Mesendoderm (in vitro differentiated cells): ENCODE results near the gene USP37.

Experiments
- DNase-seq: peaks from one replicate; pipeline ENCODE4 v3.0.0; 2013
- H2AK5ac ChIP-seq: 2 replicates; pipeline ENCODE4 v1.6.1; 2013; ENCODE audit warnings: low read length, inconsistent platforms
- H2BK120ac ChIP-seq: 2 replicates; pipeline ENCODE4 v1.6.1; 2013; ENCODE audit warnings: low read depth, mild to moderate bottlenecking, low read length, moderate library complexity, mixed read lengths
- H2BK15ac ChIP-seq: replicated peaks from 2 replicates; pipeline ENCODE4 v1.6.1; 2013; ENCODE audit warnings: low read depth, mild to moderate bottlenecking, moderate library complexity
- H2BK5ac ChIP-seq: 2 replicates; pipeline ENCODE4 v1.6.1; 2013; ENCODE audit warnings: low read length, inconsistent platforms
- H3K18ac ChIP-seq: 2 replicates; pipeline ENCODE4 v1.6.1; 2013; ENCODE audit warnings: mild to moderate bottlenecking, low read length, mixed read lengths
- H3K23ac ChIP-seq: one replicate; pipeline ENCODE4 v1.6.1; 2013; ENCODE audit warnings: low read length
- H3K27ac ChIP-seq: 2 replicates; pipeline ENCODE4 v1.5.1; 2013; ENCODE audit warnings: low read depth, mild to moderate bottlenecking, inconsistent platforms, low read length, moderate library complexity
- H3K27me3 ChIP-seq: 2 replicates; pipeline ENCODE4 v1.6.1; 2013; ENCODE audit warnings: low read length, control low read depth, mild to moderate bottlenecking, inconsistent platforms; ENCODE audit not compliant: insufficient read depth, poor library complexity
- H3K36me3 ChIP-seq: 2 replicates; pipeline ENCODE4 v1.6.1; 2013; ENCODE audit warnings: low read length, inconsistent platforms; ENCODE audit not compliant: control insufficient read depth, insufficient read depth
- H3K4ac ChIP-seq: one replicate; pipeline ENCODE4 v1.6.1; 2013; ENCODE audit warnings: low read depth, mild to moderate bottlenecking, low read length, moderate library complexity
- H3K4me1 ChIP-seq: 2 replicates; pipeline ENCODE4 v1.6.1; 2013; ENCODE audit warnings: low read depth, low read length, inconsistent platforms; ENCODE audit not compliant: control insufficient read depth
- H3K4me2 ChIP-seq: 2 replicates; pipeline ENCODE4 v1.6.1; 2013; ENCODE audit warnings: low read length
- H3K4me3 ChIP-seq: 2 replicates; pipeline ENCODE4 v1.5.1; 2013; ENCODE audit warnings: mild to moderate bottlenecking, low read length
- H3K56ac ChIP-seq: one replicate; pipeline ENCODE4 v1.6.1; 2013; ENCODE audit warnings: low read length
- H3K79me1 ChIP-seq: 2 replicates; pipeline ENCODE4 v1.6.1; 2013; ENCODE audit warnings: low read length, inconsistent platforms
- H3K79me2 ChIP-seq: 2 replicates; pipeline ENCODE4 v1.6.1; 2013; ENCODE audit warnings: mild to moderate bottlenecking, low read length; ENCODE audit not compliant: control insufficient read depth, insufficient read depth
- H3K9ac ChIP-seq: 2 replicates; pipeline ENCODE4 v1.6.1; 2013; ENCODE audit warnings: low read length, inconsistent platforms
- H4K5ac ChIP-seq: one replicate; pipeline ENCODE4 v1.6.1; 2013; ENCODE audit warnings: low read length
- H4K8ac ChIP-seq: one replicate; pipeline ENCODE4 v1.6.1; 2013; ENCODE audit warnings: low read depth, mild to moderate bottlenecking, control low read depth, low read length, moderate library complexity
- WGBS: extraction: QIAGEN DNeasy Blood & Tissue Kit; methylation state at CpG from one replicate; pipeline ENCODE4 v1.1.7; 2013; ENCODE audit warnings: low lambda C conversion rate, missing lambda C conversion rate; ENCODE audit not compliant: insufficient coverage; ENCODE audit errors: extremely low coverage; 5-methylcytosine and 5-hydroxymethylcytosine counted together

The USP37 gene

GRCh38 chr2:218434456-218434855 lies 133.7 kb downstream of the USP37 start:
- no peak overlapping the region for H3K4me3 ChIP-seq
- H3K18ac ChIP-seq = no peak overlapping the region
- H4K5ac ChIP-seq = no peak overlapping the region
- DNase-seq = no peak
- no peak overlapping the region for H2BK15ac ChIP-seq
- no peaks in the 10 kb centered on the region for H3K27me3 ChIP-seq
- H3K79me1 ChIP-seq = no peaks in the 10 kb centered on the region
- H3K79me2 ChIP-seq = no peaks in the 10 kb centered on the region
- H2BK5ac ChIP-seq = no peak overlapping the region
- no peaks in the 10 kb centered on the region for H3K36me3 ChIP-seq
- no peak overlapping the region for H2BK120ac ChIP-seq
- no peak overlapping the region for H2AK5ac ChIP-seq
- H3K23ac ChIP-seq = no peak overlapping the region
- WGBS = no CpG with 5 or more reads among the region's 9 CpGs
- no peak overlapping the region for H3K27ac ChIP-seq
- no peak overlapping the region for H4K8ac ChIP-seq
- H3K4me2 ChIP-seq = no peak overlapping the region
- H3K4ac ChIP-seq = no peak overlapping the region
- no peak overlapping the region for H3K56ac ChIP-seq
- H3K9ac ChIP-seq = no peak overlapping the region
- no peaks in the 10 kb centered on the region for H3K4me1 ChIP-seq

GRCh38 chr2:218432676-218433365 lies 135.3 kb downstream of the USP37 start:
- Histone ChIP-seq H2BK120ac (no peak overlapping the region), H4K8ac (no peak overlapping the region), H3K56ac (no peak overlapping the region), H4K5ac (no peak overlapping the region), H3K18ac (no peak overlapping the region), H3K9ac (no peak overlapping the region), H3K79me1 (no peaks in the 10 kb centered on the region), H3K36me3 (no peaks in the 10 kb centered on the region), H2BK5ac (no peak overlapping the region), H3K27ac (no peak overlapping the region), H3K4me1 (no peaks in the 10 kb centered on the region), H3K79me2 (no peaks in the 10 kb centered on the region), H2BK15ac (no peak overlapping the region), H3K4me2 (no peak overlapping the region), H2AK5ac (no peak overlapping the region), H3K4me3 (no peak overlapping the region), H3K4ac (no peak overlapping the region), H3K23ac (no peak overlapping the region), H3K27me3 (no peaks in the 10 kb centered on the region)
- DNase-seq = no peak
- WGBS = no CpG with 5 or more reads among the region's 8 CpGs

- Histone ChIP-seq H3K56ac (no peak overlapping the region), H4K8ac (no peak overlapping the region), H3K79me2 (no peaks in the 10 kb centered on the region), H3K18ac (no peak overlapping the region), H3K27ac (no peak overlapping the region), H2AK5ac (no peak overlapping the region), H3K36me3 (no peaks in the 10 kb centered on the region), H3K4me2 (no peak overlapping the region), H2BK15ac (no peak overlapping the region), H3K4me3 (no peak overlapping the region), H3K9ac (no peak overlapping the region), H3K79me1 (no peaks in the 10 kb centered on the region), H3K4ac (no peak overlapping the region), H3K4me1 (no peaks in the 10 kb centered on the region), H4K5ac (no peak overlapping the region), H2BK120ac (no peak overlapping the region), H3K23ac (no peak overlapping the region), H3K27me3 (no peaks in the 10 kb centered on the region), H2BK5ac (no peak overlapping the region)
- WGBS = no CpG with 5 or more reads among the region's 10 CpGs
- DNase-seq = no peak
Observed at GRCh38 chr2:218431878-218432277, 136.3 kb downstream of the USP37 start.

- Histone ChIP-seq H3K23ac (no peak overlapping the region), H3K27me3 (no peaks in the 10 kb centered on the region), H2AK5ac (no peak overlapping the region), H3K4me1 (no peaks in the 10 kb centered on the region), H2BK120ac (no peak overlapping the region), H3K36me3 (no peaks in the 10 kb centered on the region), H3K4me3 (no peak overlapping the region), H3K18ac (no peak overlapping the region), H2BK15ac (no peak overlapping the region), H4K8ac (no peak overlapping the region), H3K56ac (no peak overlapping the region), H3K4me2 (no peak overlapping the region), H3K4ac (no peak overlapping the region), H4K5ac (no peak overlapping the region), H3K27ac (no peak overlapping the region), H3K79me1 (no peaks in the 10 kb centered on the region), H3K79me2 (no peaks in the 10 kb centered on the region), H2BK5ac (no peak overlapping the region), H3K9ac (no peak overlapping the region)
- no peak for DNase-seq
- no CpG with 5 or more reads among the region's 11 CpGs for WGBS
Observed at GRCh38 chr2:218430721-218431120, 137.4 kb downstream of the USP37 start.

GRCh38 chr2:218429911-218430692 lies 138.0 kb downstream of the USP37 start:
- no peak overlapping the region for H3K56ac ChIP-seq
- no peak overlapping the region for H4K5ac ChIP-seq
- H3K36me3 ChIP-seq = no peaks in the 10 kb centered on the region
- H2AK5ac ChIP-seq = no peak overlapping the region
- H3K18ac ChIP-seq = no peak overlapping the region
- H3K4ac ChIP-seq = no peak overlapping the region
- no peak overlapping the region for H2BK120ac ChIP-seq
- no peaks in the 10 kb centered on the region for H3K79me1 ChIP-seq
- H2BK5ac ChIP-seq = no peak overlapping the region
- no peak for DNase-seq
- no peak overlapping the region for H2BK15ac ChIP-seq
- no peaks in the 10 kb centered on the region for H3K79me2 ChIP-seq
- no peaks in the 10 kb centered on the region for H3K27me3 ChIP-seq
- H3K9ac ChIP-seq = no peak overlapping the region
- H3K27ac ChIP-seq = no peak overlapping the region
- H3K23ac ChIP-seq = no peak overlapping the region
- no peak overlapping the region for H4K8ac ChIP-seq
- H3K4me3 ChIP-seq = no peak overlapping the region
- no peaks in the 10 kb centered on the region for H3K4me1 ChIP-seq
- WGBS = no CpG with 5 or more reads among the region's 9 CpGs
- no peak overlapping the region for H3K4me2 ChIP-seq
